B cell (primary cell): ENCODE results near the gene KCNQ1OT1. TPM values are rescaled to one million over a fixed set of nuclear protein-coding genes. Genes with fewer than 3 reads are reported as not detected.

ENCODE experiments used
- ATAC-seq: fragments of 200-7000 bp; cut with Tn5 transposase; one replicate; pipeline ENCODE4 v1.10.0; 2021; ENCODE audit warnings: low read depth, mild to moderate bottlenecking, moderate number of reproducible peaks, moderate library complexity
- CTCF ChIA-PET: fragments of 350-600 bp; sonication (Branson Sonifier 250); formaldehyde crosslinking; loops from one replicate; lab custom pipeline; 2021; ENCODE audit warnings: antibody characterized with exemption, inconsistent platforms; lab: Charles Lee
- POLR2A ChIA-PET: fragments of 350-600 bp; sonication (Branson Sonifier 250); formaldehyde crosslinking; loops from one replicate; lab custom pipeline; 2021; ENCODE audit warnings: antibody characterized with exemption; lab: Charles Lee
- DNase-seq: peaks from one replicate; pipeline ENCODE4 v3.0.0; 2013
- H2AFZ ChIP-seq: 2 replicates; pipeline ENCODE4 v1.6.1; 2012; ENCODE audit warnings: mild to moderate bottlenecking, low read depth, low read length; ENCODE audit not compliant: insufficient read depth, poor library complexity, severe bottlenecking
- H3K27ac ChIP-seq, 2 donors: 1 replicate in 1 of 2; 2 replicates in 1 of 2; pipeline ENCODE4 v1.5.1; 2012 to 2013; ENCODE audit warnings: low read length in 2 of 2, mild to moderate bottlenecking in 2 of 2, moderate library complexity in 1 of 2
- H3K27me3 ChIP-seq, 4 experiments: fragments of 200-600 bp in 1 of 4; sonication (generic) in 1 of 4; replicated peaks in 1 of 4; 1 replicate in 2 of 4; 2 replicates in 2 of 4; pipeline versions ENCODE4 v1.6.1 to v1.7.0; 2013 to 2016; ENCODE audit warnings: low read length in 3 of 4, mild to moderate bottlenecking in 2 of 4, mixed read lengths in 1 of 4, moderate library complexity in 1 of 4; ENCODE audit not compliant: insufficient read depth in 4 of 4, control insufficient read depth in 3 of 4; ENCODE audit errors: control extremely low read depth in 1 of 4
- H3K36me3 ChIP-seq, 2 experiments: replicated peaks in 1 of 2; 1 replicate in 1 of 2; 2 replicates in 1 of 2; pipeline versions ENCODE4 v1.6.1 to v1.7.1; 2013; ENCODE audit warnings: low read length in 1 of 2; ENCODE audit not compliant: insufficient read depth in 2 of 2, control insufficient read depth in 1 of 2; ENCODE audit errors: control extremely low read depth in 1 of 2, extremely low read depth in 1 of 2
- H3K4me1 ChIP-seq, 2 donors: fragments of 200-600 bp in 1 of 2; sonication (generic) in 1 of 2; 1 replicate in 1 of 2; 2 replicates in 1 of 2; pipeline versions ENCODE4 v1.5.1 to v1.6.1; 2013 to 2017; ENCODE audit warnings: low read length in 2 of 2; ENCODE audit not compliant: control insufficient read depth in 2 of 2, insufficient read depth in 2 of 2
- H3K4me2 ChIP-seq: replicated peaks from 2 replicates; pipeline ENCODE3; 2012; ENCODE audit warnings: mild to moderate bottlenecking, low read depth, low read length; ENCODE audit not compliant: poor library complexity, severe bottlenecking
- H3K4me3 ChIP-seq, 5 experiments: fragments of 200-600 bp in 1 of 5; sonication (generic) in 1 of 5; 1 replicate in 3 of 5; 2 replicates in 2 of 5; pipeline versions ENCODE4 v1.5.1 to v1.7.0; 2011 to 2016; ENCODE audit warnings: low read length in 4 of 5, mild to moderate bottlenecking in 4 of 5, low read depth in 2 of 5, control low read depth in 1 of 5, moderate library complexity in 1 of 5; ENCODE audit not compliant: insufficient read depth in 1 of 5; ENCODE audit errors: control extremely low read depth in 1 of 5, extremely low read depth in 1 of 5
- H3K79me2 ChIP-seq: fragments of 200-600 bp; sonication (generic); one replicate; pipeline ENCODE4 v1.6.0; 2016; ENCODE audit warnings: low read length; ENCODE audit not compliant: control insufficient read depth, insufficient read depth
- H3K9ac ChIP-seq: fragments of 200-600 bp; sonication (generic); 2 replicates; pipeline ENCODE4 v1.6.1; 2017; ENCODE audit warnings: mild to moderate bottlenecking, low read length, moderate library complexity
- H3K9me3 ChIP-seq, 3 donors: one replicate each; pipeline versions ENCODE4 v1.6.1 to v1.7.1; 2013; ENCODE audit warnings: low read length in 2 of 3; ENCODE audit not compliant: control insufficient read depth in 2 of 3, insufficient read depth in 1 of 3; ENCODE audit errors: control extremely low read depth in 1 of 3
- H4K20me1 ChIP-seq: 2 replicates; pipeline ENCODE4 v1.6.0; 2012; ENCODE audit warnings: mild to moderate bottlenecking, low read length; ENCODE audit not compliant: insufficient read depth, control insufficient read depth, poor library complexity, severe bottlenecking
- H3K27ac Mint-ChIP-seq: one replicate; pipeline ENCODE4 v1.8.0; 2021; ENCODE audit warnings: mixed read lengths
- H3K27me3 Mint-ChIP-seq: one replicate; pipeline ENCODE4 v1.8.0; 2021; ENCODE audit warnings: mixed read lengths
- H3K4me1 Mint-ChIP-seq: one replicate; pipeline ENCODE4 v1.8.0; 2021; ENCODE audit warnings: mixed read lengths
- H3K4me3 Mint-ChIP-seq: one replicate; pipeline ENCODE4 v1.8.0; 2021; ENCODE audit warnings: mixed read lengths
- H3K9me3 Mint-ChIP-seq: one replicate; pipeline ENCODE4 v1.8.0; 2022; ENCODE audit warnings: mixed read lengths; ENCODE audit not compliant: insufficient read depth
- CTCF ChIP-seq: fragments of 200-600 bp; IDR thresholded peaks from one replicate; pipeline ENCODE4 v1.8.0; 2022; ENCODE audit warnings: antibody characterized with exemption, mild to moderate bottlenecking
- EZH2 ChIP-seq: IDR thresholded peaks from 2 replicates; pipeline ENCODE4 v1.6.1; 2012; ENCODE audit warnings: borderline replicate concordance, low read depth, mild to moderate bottlenecking, moderate library complexity, low read length; ENCODE audit not compliant: insufficient read depth, poor library complexity, severe bottlenecking
- WGBS: methylation state at CpG from one replicate; pipeline ENCODE4 v1.1.5; 2013; ENCODE audit warnings: missing lambda C conversion rate; ENCODE audit not compliant: insufficient coverage; 5-methylcytosine and 5-hydroxymethylcytosine counted together
- intact Hi-C: fragments of 100-400 bp; cut with micrococcal nuclease; formaldehyde crosslinking; loops from one replicate; pipeline ENCODE4 v1.10.0; 2022
- polyA plus RNA-seq: library from polyadenylated mRNA; depleted of rRNA; stranded (reverse); fragments of >200 nt; gene quantifications from 2 replicates; pipeline ENCODE4 v1.2.3, GENCODE V29; 2012
- total RNA-seq, 2 donors: library from RNA; stranded (reverse); fragments of 120-200 nt in 1 of 2; gene quantifications; 1 replicate in 1 of 2; 2 replicates in 1 of 2; pipeline versions ENCODE4 v1.2.3 to v1.2.4, GENCODE V29; 2013 to 2022

Gene KCNQ1OT1
- total and polyA plus RNA-seq, 2 donors (not counting 1 experiment from before 2014, with no cell fraction given): 0.03 to 0.89 TPM

DNA sequence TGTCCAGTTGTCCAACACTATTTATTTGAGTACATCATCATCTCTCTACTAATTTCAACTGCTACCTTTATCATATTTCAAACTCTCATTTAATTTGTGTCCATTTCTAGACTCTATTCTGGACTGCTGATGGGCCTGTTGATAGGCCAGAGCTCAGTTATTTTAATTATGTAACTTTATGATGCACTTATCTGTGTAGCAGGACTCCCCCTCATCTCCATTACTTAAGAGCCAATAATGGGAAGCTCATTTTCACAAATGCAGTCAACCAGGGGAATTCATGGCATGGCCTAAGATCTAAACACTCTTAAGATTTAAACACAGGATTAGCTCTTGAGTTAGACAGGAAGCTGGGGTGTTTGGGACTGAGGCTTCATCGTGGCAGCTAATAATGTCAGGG is 21.4 kb downstream of the KCNQ1OT1 start:
- H3K9me3 Mint-ChIP-seq: no peaks in the 10 kb centered on the region
- DNase-seq: no peak
- peaks cover 33% of the 10 kb centered on the region for H3K4me1 Mint-ChIP-seq
- CTCF ChIA-PET: no interaction called here
- 43% methylated on average over 1 of the region's 1 CpG for WGBS
- H3K4me3 Mint-ChIP-seq: no peak overlapping the region
- H3K9me3 ChIP-seq: peaks cover 0 to 3% (median 0%) of the 10 kb centered on the region in 3 donors
- no peak overlapping the region for H3K4me3 ChIP-seq
- intact Hi-C loops: no loop called here
- no peaks in the 10 kb centered on the region for H3K27me3 Mint-ChIP-seq
- H3K9ac ChIP-seq: no peak overlapping the region
- TF ChIP-seq CTCF (no peak), EZH2 (no peak)
- H3K4me2 ChIP-seq: no peak overlapping the region
- H2AFZ ChIP-seq: no peak overlapping the region
- POLR2A ChIA-PET: no interaction called here
- no peak for ATAC-seq
- no peaks in the 10 kb centered on the region for H3K36me3 ChIP-seq
- H4K20me1 ChIP-seq: no peaks in the 10 kb centered on the region
- H3K79me2 ChIP-seq: no peaks in the 10 kb centered on the region
- H3K27ac ChIP-seq: no peak overlapping the region
- H3K4me1 ChIP-seq: peaks cover 21 to 27% of the 10 kb centered on the region in 2 donors
- no peak overlapping the region for H3K27ac Mint-ChIP-seq
- no peaks in the 10 kb centered on the region for H3K27me3 ChIP-seq

- POLR2A ChIA-PET: no interaction called here
- no peaks in the 10 kb centered on the region for H4K20me1 ChIP-seq
These were observed 22.7 kb downstream of the KCNQ1OT1 start for GRCh38 chr11:2677127-2677526.

More at GRCh38 chr11:2677127-2677526, 22.7 kb downstream of the KCNQ1OT1 start:
- H3K36me3 ChIP-seq: no peaks in the 10 kb centered on the region
- peaks cover 0 to 3% (median 0%) of the 10 kb centered on the region in 3 donors for H3K9me3 ChIP-seq
- TF ChIP-seq CTCF (no peak), EZH2 (no peak)
- CTCF ChIA-PET: no interaction called here
- DNase-seq: peak; percentile 23
- peak overlapping the region in 1 of 2 donors; percentile 40 for H3K27ac ChIP-seq
- ATAC-seq: peak; percentile 31
- H3K4me3 ChIP-seq: no peak overlapping the region
- no peak overlapping the region for H3K4me2 ChIP-seq
- no peaks in the 10 kb centered on the region for H3K79me2 ChIP-seq
- intact Hi-C loops: no loop called here
- peaks cover 21 to 27% of the 10 kb centered on the region in 2 donors for H3K4me1 ChIP-seq
- H3K27me3 Mint-ChIP-seq: no peaks in the 10 kb centered on the region
- no peak overlapping the region for H2AFZ ChIP-seq
- no peak overlapping the region for H3K9ac ChIP-seq
- no peaks in the 10 kb centered on the region for H3K9me3 Mint-ChIP-seq
- H3K4me3 Mint-ChIP-seq: no peak overlapping the region
- peaks cover 32% of the 10 kb centered on the region for H3K4me1 Mint-ChIP-seq
- no peaks in the 10 kb centered on the region for H3K27me3 ChIP-seq
- peak overlapping the region; percentile 5 for H3K27ac Mint-ChIP-seq
- WGBS: 33% methylated on average over 1 of the region's 1 CpG
